ENCODE results near the gene ALDH4A1. TPM values are rescaled to one million over a fixed set of nuclear protein-coding genes. Genes with fewer than 3 reads are reported as not detected.

ALDH4A1 gene
- total RNA-seq, 3 donors from 2014 or later (not counting 1 experiment from before 2014, with no cell fraction given), result 3.4 to 4.1 (median 3.7) TPM

- Histone ChIP-seq H3K36me3 (ENCODE audit: control insufficient read depth, insufficient read depth, low read length) (peaks cover 65% of the 10 kb centered on the region), H3K4me1 (ENCODE audit: control insufficient read depth, insufficient read depth, low read length) (peaks cover 22% of the 10 kb centered on the region), H3K9me3 (ENCODE audit: control insufficient read depth, insufficient read depth, low read length) (no peaks in the 10 kb centered on the region), H3K27me3 (ENCODE audit: control insufficient read depth, insufficient read depth, low read length) (no peaks in the 10 kb centered on the region), H3K4me3 (ENCODE audit: low read length) (no peak overlapping the region), H3K27ac (ENCODE audit: low read length) (no peak overlapping the region)
- ATAC-seq (no peak), DNase-seq (no peak)
- Mint-ChIP-seq H3K27me3 (ENCODE audit: low read depth in 2 of 2) (no peaks in the 10 kb centered on the region), H3K4me3 (no peak overlapping the region), H3K27ac (peak overlapping the region in 1 of 2 donors; percentile 68), H3K4me1 (peaks cover 15 to 26% of the 10 kb centered on the region in 2 donors), H3K36me3 (no peaks in the 10 kb centered on the region), H3K9me3 (no peaks in the 10 kb centered on the region)
- TF ChIP-seq CTCF (IDR thresholded peaks at IDR 0.05), result no peak
- WGBS (ENCODE audit: insufficient coverage), result 96% methylated on average over 2 of the region's 3 CpGs
- intact Hi-C loops (cut with micrococcal nuclease), result no loop called here
These were observed 10.2 kb upstream of the ALDH4A1 start for GRCh38 chr1:18912550-18912949.

GRCh38 chr1:18908911-18909771 is 6.8 kb upstream of the ALDH4A1 start:
- ATAC-seq, result no peak
- no peaks in the 10 kb centered on the region for H3K9me3 Mint-ChIP-seq

GRCh38 chr1:18907917-18908845 is 5.8 kb upstream of the ALDH4A1 start:
- Histone ChIP-seq H3K4me1 (ENCODE audit: control insufficient read depth, insufficient read depth, low read length) (peaks cover 29% of the 10 kb centered on the region), H3K27ac (ENCODE audit: low read length) (peak overlapping the region; percentile 24), H3K9me3 (ENCODE audit: control insufficient read depth, insufficient read depth, low read length) (no peaks in the 10 kb centered on the region), H3K36me3 (ENCODE audit: control insufficient read depth, insufficient read depth, low read length) (peaks cover 42% of the 10 kb centered on the region), H3K4me3 (ENCODE audit: low read length) (no peak overlapping the region), H3K27me3 (ENCODE audit: control insufficient read depth, insufficient read depth, low read length) (no peaks in the 10 kb centered on the region)
- ATAC-seq (peak; percentile 20 to 59 (median 20)), DNase-seq (peak in 1 of 2 donors; percentile 21)
- no peaks in the 10 kb centered on the region for H3K9me3 Mint-ChIP-seq
- H3K27ac Mint-ChIP-seq, result peak overlapping the region; percentile 77 to 81
- intact Hi-C loops (cut with micrococcal nuclease), result loop anchor here (1.0 kb wide), 1 partner anchor 64 kb away; no protein-coding TSS in a partner anchor
- H3K36me3 Mint-ChIP-seq, result no peaks in the 10 kb centered on the region
- peak overlapping the region; percentile 31 for H3K4me3 Mint-ChIP-seq
- peaks cover 25 to 36% of the 10 kb centered on the region in 2 donors for H3K4me1 Mint-ChIP-seq
- WGBS (ENCODE audit: insufficient coverage), result 34% methylated on average over 21 of the region's 22 CpGs
- H3K27me3 Mint-ChIP-seq (ENCODE audit: low read depth in 2 of 2), result no peaks in the 10 kb centered on the region
- TF ChIP-seq CTCF (IDR thresholded peaks at IDR 0.05), result no peak

More at GRCh38 chr1:18908911-18909771, 6.8 kb upstream of the ALDH4A1 start:
- H3K4me3 Mint-ChIP-seq, result no peak overlapping the region
- Histone ChIP-seq H3K9me3 (ENCODE audit: control insufficient read depth, insufficient read depth, low read length) (no peaks in the 10 kb centered on the region), H3K27ac (ENCODE audit: low read length) (no peak overlapping the region), H3K27me3 (ENCODE audit: control insufficient read depth, insufficient read depth, low read length) (no peaks in the 10 kb centered on the region), H3K36me3 (ENCODE audit: control insufficient read depth, insufficient read depth, low read length) (peaks cover 48% of the 10 kb centered on the region), H3K4me1 (ENCODE audit: control insufficient read depth, insufficient read depth, low read length) (peaks cover 30% of the 10 kb centered on the region), H3K4me3 (ENCODE audit: low read length) (no peak overlapping the region)
- DNase-seq, result peak in 1 of 2 donors; percentile 20
- 79% methylated on average over 17 of the region's 17 CpGs for WGBS (ENCODE audit: insufficient coverage)
- H3K36me3 Mint-ChIP-seq, result no peaks in the 10 kb centered on the region
- intact Hi-C loops (cut with micrococcal nuclease), result no loop called here
- TF ChIP-seq CTCF (IDR thresholded peaks at IDR 0.05), result no peak
- peaks cover 23 to 34% of the 10 kb centered on the region in 2 donors for H3K4me1 Mint-ChIP-seq
- H3K27me3 Mint-ChIP-seq (ENCODE audit: low read depth in 2 of 2), result no peaks in the 10 kb centered on the region
- H3K27ac Mint-ChIP-seq, result peak overlapping the region; percentile 16 to 77
